A549 treated with ZK216348 at 1 μM for 4 hours (cell line): ENCODE results near the gene CPSF3. TPM values are rescaled to one million over a fixed set of nuclear protein-coding genes. Genes with fewer than 3 reads are reported as not detected.

ENCODE experiments used
- total RNA-seq: library from RNA; stranded (reverse); fragments of 200-300 nt; extraction: Qiagen RNA extraction; gene quantifications from 5 replicates; pipeline ENCODE4 v1.2.3, GENCODE V29; 2022; ENCODE audit warnings: low read depth

Gene CPSF3
- total RNA-seq = 49.5 to 69.6 TPM (median 52.4 TPM) in 5 replicates

GRCh38 chr2:9423100-9423921, at the start of gene CPSF3, which contains the start of gene ITGB1BP1:
CPSF3 (plus strand) TSS chr2:9423654; CDS start chr2:9423774, 120 bp downstream.
ITGB1BP1 (minus strand) TSS chr2:9423528; CDS start chr2:9418697, 4,831 bp downstream.

GRCh38 chr2:9474361-9475057, 51.1 kb downstream of the CPSF3 start, which contains the start of gene IAH1:
IAH1 (plus strand) TSS chr2:9474551; CDS start chr2:9474567, 16 bp downstream.

Other genes with a start within 250 kb of the CPSF3 start
- gene ASAP2, start 216.8 kb upstream of the CPSF3 start, total RNA-seq = 28.4 to 49.8 TPM (median 41.9 TPM) in 5 replicates
- gene ITGB1BP1, start 126 bp upstream of the CPSF3 start, total RNA-seq = 151 to 262 TPM (median 161 TPM) in 5 replicates
- 87.7 to 104 TPM (median 103 TPM) in 5 replicates for gene IAH1, start 50.9 kb downstream of the CPSF3 start, total RNA-seq
- gene ADAM17, start 132.2 kb downstream of the CPSF3 start, total RNA-seq = 21.6 to 37.3 TPM (median 29.0 TPM) in 5 replicates
- 660 to 1,158 TPM (median 782 TPM) in 5 replicates for gene YWHAQ, start 207.3 kb downstream of the CPSF3 start, total RNA-seq